Kidney epithelial cell (primary cell): ENCODE results near the gene SAFB2. TPM values are rescaled to one million over a fixed set of nuclear protein-coding genes. Genes with fewer than 3 reads are reported as not detected.
A peak's percentile ranks its signal among the peaks of the same experiment; 100 is the strongest.

Experiments
- DNase-seq: peaks from one replicate; pipeline ENCODE4 v3.0.0-alpha.2; 2010; ENCODE audit warnings: low read depth
- H3K27me3 ChIP-seq: 2 replicates; pipeline ENCODE4 v1.6.0; 2011; ENCODE audit warnings: low read length; ENCODE audit not compliant: control insufficient read depth, insufficient read depth
- H3K36me3 ChIP-seq: 2 replicates; pipeline ENCODE4 v1.5.1; 2011; ENCODE audit warnings: low read length; ENCODE audit not compliant: control insufficient read depth, insufficient read depth
- H3K4me3 ChIP-seq: 2 replicates; pipeline ENCODE4 v1.5.1; 2011; ENCODE audit warnings: low read depth, mild to moderate bottlenecking, control low read depth, low read length
- CTCF ChIP-seq: IDR thresholded peaks from 2 replicates; pipeline ENCODE4 v1.5.1; 2011; ENCODE audit warnings: mild to moderate bottlenecking, moderate library complexity, low read length, control low read depth, inconsistent platforms; ENCODE audit not compliant: insufficient read depth, poor library complexity, severe bottlenecking
- total RNA-seq: library from RNA; depleted of rRNA; stranded (reverse); fragments of >200 nt; gene quantifications from 2 replicates; pipeline ENCODE4 v1.2.3, GENCODE V29; 2015

The SAFB2 gene
- total RNA-seq: 23.8 and 29.0 TPM in 2 replicates

DNA sequence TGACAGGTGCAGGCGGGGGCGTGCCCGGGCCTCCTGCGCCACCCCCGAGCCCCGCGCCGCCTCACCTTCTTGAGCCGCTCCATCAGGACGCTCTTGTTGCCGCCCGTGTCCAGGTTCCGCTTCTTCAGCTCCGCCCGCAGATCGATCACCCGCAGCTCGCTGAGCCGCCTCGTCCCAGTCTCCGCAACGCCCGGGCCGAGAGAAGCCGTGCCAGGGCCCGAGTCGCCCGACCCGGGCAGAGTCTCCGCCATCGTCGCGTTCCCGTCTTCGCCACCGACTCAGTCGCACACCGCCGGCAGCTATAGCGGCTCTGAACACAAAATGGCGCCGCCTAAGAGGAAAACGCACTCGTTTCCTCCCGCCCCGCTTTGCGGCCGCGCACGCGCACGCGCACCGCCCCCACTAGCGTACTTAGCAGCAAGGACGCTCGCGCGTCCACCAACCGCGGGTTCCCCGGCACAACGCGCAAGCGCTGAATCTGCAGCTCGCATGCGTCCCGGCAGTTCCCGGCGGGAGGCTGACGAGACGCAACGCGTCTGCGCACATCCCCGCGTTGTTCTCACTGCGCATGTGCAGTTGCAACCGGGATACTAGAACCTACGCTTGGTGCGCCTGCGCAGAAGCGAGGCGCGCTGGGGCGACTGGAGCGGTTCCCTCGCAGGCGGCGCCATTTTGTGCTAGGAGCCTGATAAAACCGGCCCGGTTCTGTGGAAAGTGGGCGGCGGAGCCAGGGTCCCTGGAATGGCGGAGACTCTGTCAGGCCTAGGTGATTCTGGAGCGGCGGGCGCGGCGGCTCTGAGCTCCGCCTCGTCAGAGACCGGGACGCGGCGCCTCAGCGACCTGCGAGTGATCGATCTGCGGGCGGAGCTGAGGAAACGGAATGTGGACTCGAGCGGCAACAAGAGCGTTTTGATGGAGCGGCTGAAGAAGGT is at the start of gene SAFB2, which contains the start of gene SAFB:
SAFB2 (minus strand) TSS at position 312 of the 932 bp plus-strand sequence; CDS start at position 251, 61 bp downstream.
SAFB (plus strand) TSS at position 619 of the 932 bp plus-strand sequence; CDS start at position 742, 123 bp downstream.
- TF ChIP-seq CTCF: no peak
- Histone ChIP-seq H3K27me3 (no peaks in the 10 kb centered on the region), H3K4me3 (peak within 1 kb of the TSS; percentile 93), H3K36me3 (peaks cover 3% of the 10 kb centered on the region)
- peak; percentile 99 for DNase-seq

DNA sequence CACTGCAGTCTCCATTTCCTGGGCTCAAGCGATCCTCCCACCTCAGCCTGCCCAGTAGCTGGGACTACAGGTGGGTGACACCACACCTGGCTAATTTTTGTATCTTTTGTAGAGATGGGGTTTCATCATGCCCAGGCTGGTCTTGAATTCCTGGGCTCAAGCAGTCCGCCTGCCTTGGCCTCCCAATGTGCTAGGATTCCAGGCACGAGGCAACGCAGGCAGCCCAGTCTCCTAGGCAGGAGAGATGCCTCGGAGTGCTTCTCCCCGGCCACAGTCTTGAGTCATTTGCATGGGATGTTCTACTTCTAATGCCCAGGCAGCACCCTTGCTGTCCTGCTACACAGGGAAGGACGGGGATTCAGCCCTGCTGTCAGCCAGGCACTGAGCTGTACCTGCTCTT is 49.0 kb upstream of the SAFB2 start:
- TF ChIP-seq CTCF: no peak
- H3K4me3 ChIP-seq: no peak overlapping the region
- H3K27me3 ChIP-seq: no peaks in the 10 kb centered on the region
- no peak for DNase-seq
- H3K36me3 ChIP-seq: peaks cover 5% of the 10 kb centered on the region

GRCh38 chr19:5669212-5669611 is 46.6 kb upstream of the SAFB2 start:
- no peak for DNase-seq
- no peak for TF ChIP-seq CTCF
- H3K36me3 ChIP-seq: peaks cover 5% of the 10 kb centered on the region
- H3K4me3 ChIP-seq: no peak overlapping the region
- H3K27me3 ChIP-seq: no peaks in the 10 kb centered on the region

DNA sequence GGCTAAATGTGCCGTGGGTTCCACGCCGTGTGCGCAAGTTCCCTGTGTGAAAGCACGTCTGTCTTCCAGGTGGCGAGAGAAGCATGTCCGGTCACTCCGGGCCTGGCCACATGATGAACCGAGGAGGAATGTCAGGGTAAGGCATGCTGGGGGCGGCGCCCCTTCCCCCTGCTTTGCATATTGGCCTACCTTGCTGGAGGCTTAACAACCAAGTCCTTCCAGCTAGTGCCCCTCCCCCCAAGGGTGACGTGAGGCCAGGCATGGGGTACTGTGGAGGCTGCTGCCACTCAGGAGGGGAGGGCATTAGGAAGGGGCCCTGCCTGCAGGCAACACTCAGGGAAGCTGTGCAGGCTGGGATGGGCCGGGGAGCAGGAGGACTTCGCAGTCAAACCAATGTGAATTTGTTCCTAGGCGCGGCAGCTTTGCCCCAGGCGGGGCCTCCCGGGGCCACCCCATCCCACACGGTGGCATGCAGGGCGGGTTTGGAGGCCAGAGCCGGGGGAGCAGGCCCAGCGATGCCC is 45.2 kb upstream of the SAFB2 start:
- H3K36me3 ChIP-seq: peaks cover 5% of the 10 kb centered on the region
- TF ChIP-seq CTCF: no peak

GRCh38 chr19:5666921-5667610 is 44.5 kb upstream of the SAFB2 start:
- Histone ChIP-seq H3K4me3 (no peak overlapping the region), H3K36me3 (peaks cover 5% of the 10 kb centered on the region), H3K27me3 (no peaks in the 10 kb centered on the region)
- no peak for DNase-seq
- no peak for TF ChIP-seq CTCF

More for the DNA sequence above, 45.2 kb upstream of the SAFB2 start:
- H3K27me3 ChIP-seq: no peaks in the 10 kb centered on the region
- H3K4me3 ChIP-seq: no peak overlapping the region
- no peak for DNase-seq
